GM18505 (cell line): ENCODE measurements around the gene GTPBP8.

Experiments used
- ATAC-seq: cut with Tn5 transposase; IDR thresholded peaks from one replicate; pipeline ENCODE4 v1.9.1; 2021; ENCODE audit not compliant: unreplicated experiment
- POLR2A ChIP-seq: IDR thresholded peaks from 4 replicates; pipeline ENCODE4 v1.6.1; 2011; ENCODE audit warnings: borderline replicate concordance; ENCODE audit not compliant: insufficient read depth, insufficient read length; ENCODE audit errors: extremely low read depth

GTPBP8 gene

DNA sequence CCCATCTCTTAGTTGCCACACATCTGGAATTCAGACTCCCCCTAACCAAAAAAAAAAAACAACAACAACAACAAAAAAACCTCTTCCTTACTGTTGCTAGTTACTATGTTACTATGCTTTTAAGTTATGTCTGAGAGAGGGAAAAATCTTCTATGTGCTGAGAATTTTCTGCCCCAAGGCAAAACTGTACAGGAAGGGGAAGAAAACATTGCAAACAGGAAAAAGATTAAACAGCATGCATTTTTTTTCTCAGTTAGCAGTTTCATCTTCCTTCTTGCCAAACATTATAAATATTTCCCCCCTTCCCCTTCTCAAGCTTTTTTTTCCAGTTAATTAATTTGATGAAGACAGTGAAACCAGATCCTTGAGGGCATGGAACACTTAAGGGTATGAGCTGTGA, 14.8 kb upstream of the GTPBP8 start:
- TF ChIP-seq POLR2A = no peak
- ATAC-seq = no peak

DNA sequence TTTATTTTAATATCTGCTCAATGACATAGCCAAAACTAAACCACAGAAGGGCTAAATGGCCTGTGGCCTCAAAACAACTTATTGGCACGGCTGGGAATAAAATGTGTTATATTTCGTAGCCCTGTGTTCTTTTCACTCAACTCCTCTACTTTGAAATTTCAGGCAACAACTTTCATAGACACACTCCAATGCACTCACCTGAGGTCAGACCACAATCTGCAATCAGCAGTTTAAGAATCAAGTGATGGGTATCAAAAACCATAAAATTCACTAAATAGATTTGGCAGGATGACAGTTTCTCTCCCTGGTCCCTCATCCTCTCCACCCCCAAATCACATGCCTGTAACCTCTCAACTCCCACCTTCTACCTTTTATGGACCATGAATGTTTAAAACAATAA, 13.8 kb upstream of the GTPBP8 start:
- ATAC-seq = no peak
- TF ChIP-seq POLR2A = no peak

DNA sequence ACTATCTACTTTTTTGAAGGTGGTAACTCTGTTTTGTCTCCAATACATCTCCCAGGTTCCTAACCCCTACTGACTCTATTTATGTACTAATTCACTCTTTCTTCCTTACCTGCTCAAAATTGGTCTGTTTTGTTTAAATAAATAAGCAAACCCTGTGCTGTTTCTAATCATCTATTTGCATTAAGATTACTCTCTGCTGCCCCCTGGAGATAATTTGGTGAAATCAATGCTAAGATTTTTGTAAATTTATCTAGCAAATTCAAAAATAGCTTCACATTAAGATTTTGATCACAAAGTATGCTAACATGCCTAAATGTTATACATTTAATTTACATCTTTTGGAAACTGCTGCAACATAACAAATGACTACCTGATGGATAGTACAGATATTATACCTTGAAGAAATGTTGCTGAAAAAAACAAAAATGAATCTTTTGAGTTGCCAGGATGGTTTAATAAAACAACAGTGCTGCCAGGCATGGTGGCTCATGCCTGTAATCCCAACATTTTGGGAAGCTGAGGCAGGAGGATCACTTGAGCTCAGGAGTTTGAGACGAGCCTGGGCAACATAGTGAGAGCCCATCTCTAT, 11.4 kb upstream of the GTPBP8 start:
- ATAC-seq = no peak
- TF ChIP-seq POLR2A = no peak

DNA sequence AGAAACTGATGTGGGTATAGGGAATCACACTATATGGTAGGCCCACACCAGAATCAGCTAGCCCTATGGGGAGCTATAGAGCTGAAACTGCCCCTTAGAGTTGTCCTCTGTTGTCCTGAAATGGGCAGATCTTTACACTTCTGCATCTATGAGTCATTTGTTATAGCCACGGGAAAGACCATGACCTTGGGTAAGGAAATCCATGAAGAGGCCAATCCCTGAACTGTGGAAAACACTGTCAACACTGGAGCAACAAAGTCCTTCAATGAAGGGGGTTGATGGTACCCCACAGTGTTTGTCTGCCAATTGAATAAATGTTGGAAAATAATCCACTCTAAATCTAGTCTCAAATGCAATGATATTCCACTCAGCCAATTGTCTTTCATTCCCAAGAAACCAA, 10.7 kb upstream of the GTPBP8 start:
- no peak for TF ChIP-seq POLR2A
- no peak for ATAC-seq

DNA sequence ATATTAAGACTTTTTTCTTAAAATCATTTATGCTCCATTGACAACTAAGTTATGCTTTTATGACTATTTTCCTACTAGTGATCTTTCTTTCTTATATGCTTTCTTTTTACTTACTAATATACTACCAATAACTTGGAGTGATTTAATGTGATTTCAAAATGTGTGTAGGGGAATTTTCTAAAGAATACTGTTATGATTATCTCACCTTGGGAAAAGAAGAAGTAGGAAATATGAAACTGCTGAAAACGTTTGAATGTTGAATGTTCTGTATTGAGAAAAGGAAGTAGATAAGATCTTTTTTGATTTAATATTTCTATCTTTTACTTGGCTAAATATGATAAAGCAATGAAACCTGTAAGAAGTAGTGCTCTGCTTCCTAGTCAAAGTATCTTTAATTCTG, 8.1 kb upstream of the GTPBP8 start:
- TF ChIP-seq POLR2A = no peak
- ATAC-seq = no peak

DNA sequence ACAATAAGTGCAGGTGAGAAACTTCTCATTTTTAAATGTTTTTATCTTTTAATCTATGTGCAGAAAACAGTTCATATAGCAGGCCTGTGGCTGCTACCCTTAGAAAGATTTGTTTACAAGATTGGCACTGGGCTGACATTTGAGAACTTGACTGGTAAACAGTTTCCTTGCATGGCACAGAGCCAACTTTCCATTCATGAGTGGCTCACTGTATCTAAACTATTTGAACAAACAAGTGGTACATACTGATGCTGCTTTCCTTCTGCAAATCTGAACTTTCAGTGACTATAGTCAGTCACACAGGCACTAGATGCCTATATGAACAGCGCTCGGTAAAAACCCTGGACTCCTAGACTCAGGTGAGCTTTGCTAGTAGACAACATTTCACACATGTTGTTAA, 6.3 kb upstream of the GTPBP8 start:
- no peak for ATAC-seq
- TF ChIP-seq POLR2A = no peak

DNA sequence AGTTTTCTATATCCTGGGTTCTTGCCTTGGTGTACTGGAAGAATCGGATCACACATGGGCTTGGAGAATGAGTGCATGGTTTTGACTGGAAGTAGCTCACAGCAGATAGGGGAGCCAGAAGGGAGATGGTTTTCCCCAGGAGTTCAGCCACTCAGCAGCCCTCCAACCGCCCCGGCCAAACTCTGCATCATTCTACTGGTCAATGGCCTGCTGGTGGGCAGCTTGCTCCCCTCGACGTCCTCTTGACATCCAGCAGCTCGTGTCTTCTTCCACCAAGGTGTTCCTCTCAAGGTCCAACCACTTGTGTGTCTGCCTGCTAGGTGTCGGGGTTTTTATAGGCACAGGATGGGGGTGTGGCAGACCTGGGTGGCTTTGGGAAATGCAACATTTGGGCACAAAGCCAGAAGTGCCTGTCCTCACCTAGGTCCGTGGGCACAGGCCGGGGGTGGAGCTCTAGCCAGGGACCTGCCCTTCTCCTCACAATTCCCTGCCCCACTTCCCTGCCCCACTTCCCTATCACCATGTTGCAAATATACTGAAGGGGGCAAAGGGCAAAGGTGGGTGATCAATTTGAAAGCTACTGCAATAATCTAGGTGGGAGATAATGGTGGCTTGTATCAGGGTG, 3.0 kb upstream of the GTPBP8 start:
- ATAC-seq = no peak
- no peak for TF ChIP-seq POLR2A

DNA sequence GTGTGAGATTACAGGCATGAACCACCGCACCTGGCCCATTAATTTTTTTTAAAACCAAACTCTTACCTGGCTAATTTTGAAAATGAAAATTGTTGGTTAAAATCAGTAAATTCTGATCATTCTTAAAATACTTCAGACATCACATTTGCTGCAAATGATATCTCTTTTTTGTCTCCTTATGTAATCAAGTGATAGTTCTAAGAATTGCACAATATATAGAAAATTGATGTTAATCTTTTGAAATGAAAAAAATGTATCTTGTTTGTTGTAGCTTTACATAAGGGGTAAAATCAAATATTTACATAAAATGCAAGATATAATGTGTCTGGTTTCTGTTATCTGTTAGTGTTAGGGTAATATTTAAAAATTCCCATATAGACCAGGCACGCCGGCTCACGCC, 5.0 kb downstream of the GTPBP8 start:
- ATAC-seq = no peak
- no peak for TF ChIP-seq POLR2A

DNA sequence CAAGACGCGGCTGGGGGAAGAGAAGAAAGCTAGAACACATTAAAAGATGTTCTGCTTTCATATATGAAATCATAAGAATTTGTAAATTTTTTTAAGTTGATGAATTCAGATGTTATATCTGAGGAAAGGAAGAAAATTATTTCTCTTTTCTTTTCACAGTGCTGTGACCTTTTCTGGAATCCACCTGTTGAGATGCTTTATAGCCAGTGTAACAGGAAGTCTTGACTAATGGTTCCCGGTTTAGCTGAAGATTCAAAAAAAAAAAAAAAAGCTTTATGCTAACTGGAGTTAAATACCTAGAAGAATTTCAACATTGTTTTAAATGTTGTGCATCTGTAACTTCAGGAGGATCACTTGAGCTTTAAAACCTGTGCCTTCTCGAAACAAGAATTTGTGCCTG, 9.9 kb downstream of the GTPBP8 start:
- no peak for TF ChIP-seq POLR2A
- ATAC-seq = no peak

DNA sequence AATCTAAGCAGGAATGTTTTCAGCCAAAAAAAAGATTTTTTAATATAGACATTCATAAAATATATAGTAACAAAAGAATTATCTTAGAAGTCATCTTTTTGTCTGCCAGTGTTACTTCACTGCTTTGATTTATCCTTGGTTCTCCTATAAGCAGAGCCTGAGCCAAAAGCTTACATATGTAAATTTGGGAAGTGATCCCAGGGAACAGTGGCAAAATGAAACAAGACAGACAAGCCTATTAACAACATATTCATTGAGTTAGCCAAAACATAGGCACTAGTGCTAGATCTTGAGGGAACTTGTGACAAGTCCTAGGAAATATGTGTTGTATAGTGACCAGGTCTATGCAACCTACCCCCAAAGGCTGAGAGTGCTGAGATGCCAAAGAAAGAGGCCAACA, 11.3 kb downstream of the GTPBP8 start:
- ATAC-seq = no peak

DNA sequence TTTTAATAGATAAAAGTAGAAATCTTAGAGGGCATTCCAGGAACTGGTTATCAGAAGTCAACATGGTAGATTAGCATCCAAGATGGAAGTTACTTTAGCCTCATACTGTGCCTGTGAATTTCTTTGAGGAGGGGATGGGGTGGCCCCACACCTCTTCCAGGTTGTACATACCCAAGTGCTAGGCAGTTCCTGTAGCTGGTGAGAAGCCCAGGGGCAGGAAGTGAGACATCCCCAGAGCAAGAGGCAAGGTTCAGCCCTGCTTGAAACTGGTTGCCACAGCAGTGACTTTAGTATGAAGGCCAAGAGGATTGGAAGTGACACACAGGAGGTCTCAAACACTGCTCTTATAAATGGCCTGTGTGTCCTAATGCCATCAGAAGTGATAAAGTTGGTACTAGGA, 11.9 kb downstream of the GTPBP8 start:
- no peak for TF ChIP-seq POLR2A
- no peak for ATAC-seq

More for the DNA sequence above, 11.3 kb downstream of the GTPBP8 start:
- TF ChIP-seq POLR2A = no peak

DNA sequence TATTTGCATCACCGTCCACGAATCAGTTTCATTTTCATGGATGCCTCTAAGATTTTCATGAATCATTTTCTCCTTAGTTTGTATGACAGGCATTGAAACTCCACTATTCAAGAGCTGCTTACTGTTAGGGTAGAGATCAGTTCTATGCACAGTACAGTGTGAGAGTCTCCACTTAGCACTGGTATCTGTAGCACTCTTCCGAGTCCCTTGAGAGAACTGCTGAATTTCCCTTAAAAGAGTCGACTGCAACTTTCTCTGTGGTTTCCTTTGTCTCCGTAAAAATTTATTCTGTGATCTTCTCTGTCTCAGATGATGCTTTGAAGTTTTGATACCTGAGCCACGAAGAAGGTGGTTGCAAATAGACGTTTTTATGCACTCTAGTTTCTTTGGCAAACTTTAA, 14.8 kb downstream of the GTPBP8 start:
- no peak for TF ChIP-seq POLR2A
- no peak for ATAC-seq

DNA sequence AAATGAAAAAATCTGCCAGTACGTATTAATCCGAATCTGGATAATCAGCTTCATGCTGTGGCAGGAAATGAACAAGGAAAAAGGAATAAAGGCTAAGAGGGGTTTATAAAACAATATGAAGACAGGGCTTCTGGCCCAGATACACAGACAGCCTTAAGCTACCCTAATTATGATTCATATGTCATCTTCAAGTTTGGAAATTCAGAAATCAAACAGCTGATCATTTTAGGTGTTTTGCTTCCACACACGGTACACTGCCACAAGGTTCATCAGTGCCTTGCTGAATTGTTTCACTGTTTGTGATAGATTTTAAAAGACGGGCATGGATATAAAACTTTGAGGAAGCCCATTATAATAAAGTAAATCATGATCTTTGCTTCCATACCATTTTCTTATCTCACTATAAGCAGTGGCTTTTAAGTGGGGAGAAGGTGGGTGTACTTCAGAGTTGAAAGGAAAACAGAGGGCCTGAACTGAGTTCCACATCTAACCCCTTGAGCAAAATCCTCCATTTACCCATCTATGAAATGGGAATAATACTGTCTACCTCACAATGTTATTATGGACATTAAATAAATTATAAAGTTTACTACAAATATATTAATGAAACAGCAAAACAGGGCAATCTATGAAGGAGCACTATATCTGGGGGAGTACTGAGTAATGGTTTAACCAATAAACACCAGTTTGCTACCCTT, 15.7 kb downstream of the GTPBP8 start:
- no peak for ATAC-seq
- TF ChIP-seq POLR2A = no peak

DNA sequence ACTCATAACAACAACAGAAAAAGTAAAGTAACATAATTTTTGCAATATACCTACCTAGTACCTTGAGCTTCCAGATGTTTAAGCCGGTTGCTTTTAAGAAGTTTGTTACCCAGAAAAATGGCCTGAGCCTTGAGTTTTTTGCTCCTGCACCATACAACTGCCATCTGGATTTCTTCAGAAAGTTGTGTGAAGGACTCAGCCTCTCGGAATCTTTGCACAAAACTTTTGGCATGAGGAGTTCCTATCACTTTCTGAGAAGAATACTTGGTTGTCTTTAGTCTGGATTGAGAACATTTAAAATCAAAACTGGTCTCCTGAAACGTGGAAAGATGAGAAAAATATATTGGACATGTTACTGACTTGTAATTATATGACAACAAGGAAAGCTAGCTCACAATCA, 17.3 kb downstream of the GTPBP8 start:
- ATAC-seq = no peak

DNA sequence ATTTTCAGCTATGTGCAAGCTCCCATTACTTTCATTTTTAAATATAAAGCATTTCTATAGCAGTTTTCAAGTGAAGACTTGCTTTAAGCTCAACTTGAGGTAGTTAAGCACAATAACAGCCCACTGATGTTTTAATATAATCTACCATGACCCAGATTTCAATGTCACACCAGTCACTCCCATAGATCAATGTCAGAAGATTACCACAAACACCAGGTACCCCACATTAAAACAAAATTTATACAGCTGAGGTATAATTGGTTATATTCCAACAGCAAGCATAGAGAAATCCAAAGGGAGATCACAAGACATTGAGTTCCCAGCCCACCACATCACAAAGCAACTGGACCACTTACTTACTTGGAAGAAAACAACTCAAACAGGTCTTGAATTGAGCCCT, 22.8 kb downstream of the GTPBP8 start:
- no peak for ATAC-seq
- no peak for TF ChIP-seq POLR2A

More for the DNA sequence above, 17.3 kb downstream of the GTPBP8 start:
- no peak for TF ChIP-seq POLR2A

DNA sequence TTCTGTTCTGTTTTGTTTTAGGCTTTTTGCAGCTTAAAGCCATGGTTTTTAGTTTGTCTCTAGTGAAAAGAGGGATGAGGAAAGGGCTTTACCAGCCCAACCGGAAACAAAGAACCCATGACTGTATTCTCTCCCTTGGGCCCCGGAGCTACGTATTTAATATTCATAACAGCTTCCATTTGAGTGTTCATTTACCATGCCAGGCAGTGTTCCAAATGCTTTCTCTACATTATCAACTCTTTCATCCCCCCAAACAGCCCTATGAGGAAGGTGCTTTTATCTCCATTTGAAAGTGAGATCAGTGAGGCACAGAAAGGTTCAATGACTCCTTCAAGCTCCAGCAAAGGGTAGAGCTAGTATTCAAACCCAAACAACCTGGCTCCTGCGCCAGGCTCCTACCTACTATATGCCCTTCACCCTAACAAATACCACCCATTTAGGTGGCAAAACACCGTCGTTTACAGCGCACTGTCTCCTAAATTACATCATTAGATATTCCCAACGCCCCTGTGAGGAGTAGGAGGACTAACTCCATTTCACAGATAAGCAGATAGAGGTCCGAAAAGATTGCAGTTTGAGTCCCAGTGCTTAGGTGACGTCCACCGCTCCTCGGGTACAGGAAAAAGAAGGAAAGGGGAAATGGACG, 27.9 kb downstream of the GTPBP8 start:
- no peak for TF ChIP-seq POLR2A
- no peak for ATAC-seq
